CD14-positive monocyte (primary cell): Measurements from ENCODE around the gene YTHDF1. TPM values are rescaled to one million over a fixed set of nuclear protein-coding genes. Genes with fewer than 3 reads are reported as not detected.

ENCODE experiments used
- DNase-seq, 3 donors: peaks; one replicate each; pipeline ENCODE4 v3.0.0-alpha.2; 2011 to 2022
- H2AFZ ChIP-seq: 2 replicates; pipeline ENCODE4 v1.6.0; 2012; ENCODE audit warnings: mild to moderate bottlenecking, low read depth, low read length, inconsistent platforms; ENCODE audit not compliant: insufficient read depth, poor library complexity, severe bottlenecking
- H3K27ac ChIP-seq, 2 donors: 1 replicate in 1 of 2; 2 replicates in 1 of 2; pipeline ENCODE4 v1.5.1; 2012 to 2013; ENCODE audit warnings: low read length in 2 of 2, control low read depth in 1 of 2, inconsistent platforms in 1 of 2, low read depth in 1 of 2, mild to moderate bottlenecking in 1 of 2
- H3K27me3 ChIP-seq, 2 donors: one replicate each; pipeline versions ENCODE4 v1.6.0 to v1.6.1; 2011 to 2013; ENCODE audit warnings: low read length in 2 of 2; ENCODE audit not compliant: control insufficient read depth in 2 of 2, insufficient read depth in 2 of 2
- H3K36me3 ChIP-seq, 2 donors: replicated peaks in 1 of 2; 1 replicate in 1 of 2; 2 replicates in 1 of 2; pipeline versions ENCODE4 v1.5.1 to v1.6.1; 2012 to 2013; ENCODE audit warnings: low read length in 2 of 2, control low read depth in 1 of 2, inconsistent platforms in 1 of 2, mild to moderate bottlenecking in 1 of 2; ENCODE audit not compliant: insufficient read depth in 2 of 2, control insufficient read depth in 1 of 2
- H3K4me1 ChIP-seq, 2 donors: 1 replicate in 1 of 2; 2 replicates in 1 of 2; pipeline versions ENCODE4 v1.5.1 to v1.6.1; 2012 to 2013; ENCODE audit warnings: low read length in 2 of 2, control low read depth in 1 of 2, inconsistent platforms in 1 of 2, mild to moderate bottlenecking in 1 of 2, moderate library complexity in 1 of 2; ENCODE audit not compliant: insufficient read depth in 2 of 2, control insufficient read depth in 1 of 2
- H3K4me2 ChIP-seq: replicated peaks from 2 replicates; pipeline ENCODE3; 2012; ENCODE audit warnings: low read length, moderate library complexity, mild to moderate bottlenecking; ENCODE audit not compliant: poor library complexity, severe bottlenecking; ENCODE audit errors: extremely low read depth
- H3K4me3 ChIP-seq, 3 experiments: fragments of 200-600 bp in 1 of 3; sonication (generic) in 1 of 3; replicated peaks in 1 of 3; 1 replicate in 2 of 3; 2 replicates in 1 of 3; pipeline ENCODE4 v1.5.1; 2011 to 2013; ENCODE audit warnings: low read length in 3 of 3, mild to moderate bottlenecking in 3 of 3, control low read depth in 2 of 3, low read depth in 2 of 3, inconsistent platforms in 1 of 3, moderate library complexity in 1 of 3
- H3K79me2 ChIP-seq: 2 replicates; pipeline ENCODE4 v1.6.0; 2012; ENCODE audit warnings: mild to moderate bottlenecking, control low read depth, inconsistent platforms, low read length, moderate library complexity; ENCODE audit not compliant: insufficient read depth
- H3K9ac ChIP-seq: 2 replicates; pipeline ENCODE4 v1.6.0; 2017; ENCODE audit warnings: low read length, mild to moderate bottlenecking; ENCODE audit not compliant: insufficient read depth, poor library complexity, severe bottlenecking
- H3K9me3 ChIP-seq, 2 donors: replicated peaks in 1 of 2; 1 replicate in 1 of 2; 2 replicates in 1 of 2; pipeline versions ENCODE4 v1.5.1 to v1.6.1; 2012 to 2013; ENCODE audit warnings: low read length in 2 of 2, control low read depth in 1 of 2; ENCODE audit not compliant: control insufficient read depth in 1 of 2, insufficient read depth in 1 of 2
- H4K20me1 ChIP-seq: 2 replicates; pipeline ENCODE4 v1.6.0; 2012; ENCODE audit warnings: mild to moderate bottlenecking, low read length, control low read depth, moderate library complexity; ENCODE audit not compliant: insufficient read depth
- H3K27ac Mint-ChIP-seq, 7 donors: one replicate each; pipeline ENCODE4 v1.8.0; 2020; ENCODE audit warnings: mild to moderate bottlenecking in 7 of 7, mixed read lengths in 7 of 7, moderate library complexity in 6 of 7, inconsistent platforms in 2 of 7
- H3K27me3 Mint-ChIP-seq, 3 donors: one replicate each; pipeline ENCODE4 v1.8.0; 2021 to 2022; ENCODE audit warnings: low read depth in 3 of 3, mild to moderate bottlenecking in 3 of 3, mixed read lengths in 3 of 3, moderate library complexity in 3 of 3, inconsistent platforms in 1 of 3
- H3K36me3 Mint-ChIP-seq, 2 donors: one replicate each; pipeline ENCODE4 v1.8.0; 2020; ENCODE audit warnings: mixed read lengths in 2 of 2, inconsistent platforms in 1 of 2, mild to moderate bottlenecking in 1 of 2
- H3K4me1 Mint-ChIP-seq: one replicate; pipeline ENCODE4 v1.8.0; 2020; ENCODE audit warnings: mild to moderate bottlenecking, mixed read lengths
- H3K4me3 Mint-ChIP-seq, 2 donors: one replicate each; pipeline ENCODE4 v1.8.0; 2020; ENCODE audit warnings: mild to moderate bottlenecking in 2 of 2, mixed read lengths in 2 of 2, moderate library complexity in 1 of 2
- H3K9me3 Mint-ChIP-seq, 7 donors: one replicate each; pipeline ENCODE4 v1.8.0; 2020 to 2022; ENCODE audit warnings: mixed read lengths in 7 of 7, mild to moderate bottlenecking in 6 of 7, moderate library complexity in 6 of 7, inconsistent platforms in 2 of 7
- WGBS: methylation state at CpG from one replicate; pipeline ENCODE4 v1.1.5; 2013; ENCODE audit warnings: missing lambda C conversion rate; ENCODE audit not compliant: insufficient coverage; 5-methylcytosine and 5-hydroxymethylcytosine counted together
- intact Hi-C, 2 donors: fragments of 100-400 bp; cut with micrococcal nuclease; formaldehyde crosslinking; loops; one replicate each; pipeline versions ENCODE4 v1.15.0 to v1.15.1; 2023
- polyA plus RNA-seq, 3 donors: library from polyadenylated mRNA; depleted of rRNA in 1 of 3; unstranded in 2 of 3; stranded (reverse) in 1 of 3; fragments of 300-500 nt in 2 of 3; fragments of >200 nt in 1 of 3; fragmentation: Illumina TruSeq in 2 of 3; gene quantifications; 1 replicate in 2 of 3; 2 replicates in 1 of 3; pipeline ENCODE4 v1.2.3, GENCODE V29; 2012 to 2021
- TF ChIP-seq, protein P1 (sequence below): fragments of 200-600 bp; IDR thresholded peaks from one replicate; pipeline ENCODE4 v1.8.0; 2022; ENCODE audit warnings: antibody characterized with exemption, mild to moderate bottlenecking

YTHDF1 gene
- polyA plus RNA-seq, 3 donors: 18.0 to 33.4 (median 25.9) TPM

GRCh38 chr20:63238031-63238430, 22.1 kb upstream of the YTHDF1 start:
- no peak overlapping the region for H3K27ac ChIP-seq
- Mint-ChIP-seq H3K36me3 (no peaks in the 10 kb centered on the region), H3K27me3 (peaks cover 6 to 10% (median 9%) of the 10 kb centered on the region in 3 donors), H3K9me3 (peaks cover 0 to 3% (median 0%) of the 10 kb centered on the region in 7 donors), H3K4me3 (no peak overlapping the region), H3K4me1 (peaks cover 5% of the 10 kb centered on the region), H3K27ac (no peak overlapping the region)
- H3K27me3 ChIP-seq: peaks cover 0 to 5% of the 10 kb centered on the region in 2 donors
- H2AFZ ChIP-seq: no peak overlapping the region
- H3K4me2 ChIP-seq: no peak overlapping the region
- no peak for DNase-seq
- no peaks in the 10 kb centered on the region for H3K36me3 ChIP-seq
- no peaks in the 10 kb centered on the region for H3K9me3 ChIP-seq
- WGBS: 86% methylated on average over 7 of the region's 10 CpGs
- H3K79me2 ChIP-seq: no peaks in the 10 kb centered on the region
- intact Hi-C loops: no loop called here
- no peaks in the 10 kb centered on the region for H3K4me1 ChIP-seq
- TF ChIP-seq, protein P1, sequence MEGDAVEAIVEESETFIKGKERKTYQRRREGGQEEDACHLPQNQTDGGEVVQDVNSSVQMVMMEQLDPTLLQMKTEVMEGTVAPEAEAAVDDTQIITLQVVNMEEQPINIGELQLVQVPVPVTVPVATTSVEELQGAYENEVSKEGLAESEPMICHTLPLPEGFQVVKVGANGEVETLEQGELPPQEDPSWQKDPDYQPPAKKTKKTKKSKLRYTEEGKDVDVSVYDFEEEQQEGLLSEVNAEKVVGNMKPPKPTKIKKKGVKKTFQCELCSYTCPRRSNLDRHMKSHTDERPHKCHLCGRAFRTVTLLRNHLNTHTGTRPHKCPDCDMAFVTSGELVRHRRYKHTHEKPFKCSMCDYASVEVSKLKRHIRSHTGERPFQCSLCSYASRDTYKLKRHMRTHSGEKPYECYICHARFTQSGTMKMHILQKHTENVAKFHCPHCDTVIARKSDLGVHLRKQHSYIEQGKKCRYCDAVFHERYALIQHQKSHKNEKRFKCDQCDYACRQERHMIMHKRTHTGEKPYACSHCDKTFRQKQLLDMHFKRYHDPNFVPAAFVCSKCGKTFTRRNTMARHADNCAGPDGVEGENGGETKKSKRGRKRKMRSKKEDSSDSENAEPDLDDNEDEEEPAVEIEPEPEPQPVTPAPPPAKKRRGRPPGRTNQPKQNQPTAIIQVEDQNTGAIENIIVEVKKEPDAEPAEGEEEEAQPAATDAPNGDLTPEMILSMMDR: no peak
- H3K9ac ChIP-seq: no peak overlapping the region
- H4K20me1 ChIP-seq: no peaks in the 10 kb centered on the region
- no peak overlapping the region for H3K4me3 ChIP-seq

- Histone ChIP-seq H3K4me1 (no peaks in the 10 kb centered on the region), H2AFZ (no peak overlapping the region), H4K20me1 (no peaks in the 10 kb centered on the region), H3K9me3 (no peaks in the 10 kb centered on the region), H3K36me3 (no peaks in the 10 kb centered on the region), H3K4me2 (no peak overlapping the region), H3K9ac (no peak overlapping the region), H3K79me2 (no peaks in the 10 kb centered on the region), H3K27me3 (peaks cover 0 to 20% of the 10 kb centered on the region in 2 donors), H3K27ac (no peak overlapping the region), H3K4me3 (no peak overlapping the region)
- intact Hi-C loops: no loop called here
- Mint-ChIP-seq H3K36me3 (no peaks in the 10 kb centered on the region), H3K27me3 (peaks cover 17 to 24% (median 19%) of the 10 kb centered on the region in 3 donors), H3K4me1 (peaks cover 5% of the 10 kb centered on the region), H3K9me3 (peaks cover 0 to 3% (median 0%) of the 10 kb centered on the region in 7 donors), H3K4me3 (no peak overlapping the region), H3K27ac (peak overlapping the region in 2 of 7 donors; percentile 30 to 35)
- no peak for DNase-seq
- WGBS: 93% methylated on average over 22 of the region's 26 CpGs
- TF ChIP-seq, protein P1: no peak
Measured at GRCh38 chr20:63236116-63236837, 20.3 kb upstream of the YTHDF1 start.
